Activated effector memory CD4-positive, alpha-beta T cell treated with anti-CD3 and anti-CD28 coated beads, Interleukin-2, amount 50 U/mL, for 16 hours (primary cell): ENCODE results near the gene EIF3L.
A peak's percentile ranks its signal among the peaks of the same experiment; 100 is the strongest.

Source experiments
- DNase-seq: peaks from one replicate; pipeline ENCODE4 v3.0.0-alpha.2; 2020

EIF3L gene

GRCh38 chr22:37930270-37930951 lies 81.2 kb downstream of the EIF3L start:
- no peak for DNase-seq

DNA sequence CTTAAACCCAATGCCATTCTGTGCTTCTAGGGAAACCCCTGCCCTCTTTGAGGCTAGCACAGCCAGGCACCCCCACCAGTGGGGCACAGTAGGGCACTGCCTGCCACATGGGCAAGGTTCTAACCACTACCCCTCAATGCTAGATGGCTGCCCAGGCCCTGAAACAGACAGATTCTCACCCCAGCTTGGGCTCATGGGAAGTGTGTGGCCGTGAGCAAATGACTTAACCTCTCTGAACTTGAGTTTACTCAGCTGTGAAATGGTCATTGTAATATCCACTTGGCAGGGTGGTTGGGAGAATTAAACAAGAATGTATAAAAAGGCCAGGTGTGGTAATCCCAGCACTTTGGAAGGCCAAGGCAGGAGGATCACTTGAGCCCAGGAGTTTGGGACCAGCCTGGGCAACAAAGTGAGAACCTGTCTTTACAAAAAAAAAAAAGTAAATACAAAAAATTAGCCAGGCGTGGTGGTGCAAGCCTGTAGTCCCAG lies 81.8 kb downstream of the EIF3L start:
- no peak for DNase-seq

- no peak for DNase-seq
Observed at GRCh38 chr22:37931893-37932389, 82.7 kb downstream of the EIF3L start.

GRCh38 chr22:37932401-37932800 lies 83.2 kb downstream of the EIF3L start:
- no peak for DNase-seq

DNA sequence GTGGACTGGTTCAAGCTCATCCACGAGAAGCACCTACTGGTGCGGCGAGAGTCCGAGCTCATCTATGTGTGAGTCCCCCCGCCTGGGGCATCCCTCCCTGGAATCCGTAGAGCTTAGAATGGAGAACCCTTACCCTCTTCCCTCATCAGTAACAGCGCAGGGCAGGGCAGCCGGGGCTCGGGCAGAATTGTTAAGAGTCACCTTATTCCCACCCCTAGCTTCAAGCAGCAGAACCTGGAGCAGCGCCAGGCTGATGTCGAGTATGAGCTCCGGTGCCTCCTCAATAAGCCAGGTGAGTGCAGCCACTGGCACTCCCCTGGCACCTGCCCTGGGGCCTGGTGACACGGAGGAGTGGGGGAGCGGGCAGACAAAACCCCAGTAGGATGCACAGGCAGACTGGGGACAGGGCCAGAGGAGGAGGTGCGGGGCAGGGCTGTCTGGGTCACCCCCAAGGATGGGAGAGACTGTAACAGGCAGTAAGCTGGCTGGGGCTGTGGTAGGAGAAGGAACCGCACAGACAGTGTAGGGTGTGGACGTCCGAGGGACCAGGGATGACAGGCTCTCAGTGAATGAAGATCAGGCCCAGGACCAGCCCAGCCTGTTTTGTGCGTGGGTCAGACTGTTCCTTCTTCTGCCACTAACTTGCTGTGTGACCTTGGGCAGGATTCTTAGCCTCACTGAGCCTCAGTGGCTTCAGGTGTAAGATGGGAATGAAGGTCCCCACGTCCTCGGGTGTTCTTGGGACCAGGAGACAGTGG lies 83.8 kb downstream of the EIF3L start:
- DNase-seq = no peak

DNA sequence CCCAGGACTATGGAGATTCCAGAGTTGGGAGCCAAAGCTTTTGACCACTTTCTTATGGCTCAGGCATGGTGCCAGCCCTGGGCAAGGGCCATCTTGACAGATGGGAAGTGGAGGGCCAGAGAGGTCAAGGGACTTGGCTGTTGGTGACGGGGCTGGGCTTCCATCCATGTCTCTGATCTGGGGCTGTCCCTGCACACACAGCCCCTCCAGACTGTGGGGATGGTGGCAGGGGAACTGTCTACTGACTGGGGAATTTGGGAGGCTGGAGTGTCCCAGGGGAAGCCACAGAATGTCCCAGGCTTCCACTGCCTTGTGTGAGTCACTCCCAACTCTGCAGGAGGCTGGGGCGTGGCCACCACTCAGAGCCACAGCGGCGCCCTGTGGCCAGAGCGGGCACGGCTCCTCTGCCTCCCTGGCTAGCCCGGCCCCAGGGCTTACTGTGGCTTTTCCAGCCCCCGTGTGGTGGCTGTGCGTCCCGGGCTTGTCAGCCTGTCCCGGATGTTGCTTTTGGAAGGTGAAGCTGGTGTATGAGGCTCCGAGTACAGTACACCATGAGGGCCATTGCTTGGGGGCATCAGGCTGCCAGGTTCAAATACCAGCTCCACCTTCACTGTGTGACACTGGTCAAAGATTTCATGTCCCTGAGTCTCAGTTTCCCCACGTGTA lies 84.6 kb downstream of the EIF3L start:
- peak; percentile 94 for DNase-seq
